Measurements from ENCODE around the gene ZSWIM2. TPM values are rescaled to one million over a fixed set of nuclear protein-coding genes. Genes with fewer than 3 reads are reported as not detected.

The ZSWIM2 gene
- total RNA-seq, 4 donors from 2014 or later = not detected

GRCh38 chr2:186871881-186872280, 22.9 kb upstream of the ZSWIM2 start:
- no peak for DNase-seq
- Histone ChIP-seq H3K9me3 (no peaks in the 10 kb centered on the region), H3K27ac (no peak overlapping the region), H3K27me3 (no peaks in the 10 kb centered on the region), H3K4me3 (no peak overlapping the region), H3K4me1 (no peaks in the 10 kb centered on the region), H3K36me3 (peaks cover 0 to under 1% of the 10 kb centered on the region in 2 donors)
- TF ChIP-seq, protein P1, sequence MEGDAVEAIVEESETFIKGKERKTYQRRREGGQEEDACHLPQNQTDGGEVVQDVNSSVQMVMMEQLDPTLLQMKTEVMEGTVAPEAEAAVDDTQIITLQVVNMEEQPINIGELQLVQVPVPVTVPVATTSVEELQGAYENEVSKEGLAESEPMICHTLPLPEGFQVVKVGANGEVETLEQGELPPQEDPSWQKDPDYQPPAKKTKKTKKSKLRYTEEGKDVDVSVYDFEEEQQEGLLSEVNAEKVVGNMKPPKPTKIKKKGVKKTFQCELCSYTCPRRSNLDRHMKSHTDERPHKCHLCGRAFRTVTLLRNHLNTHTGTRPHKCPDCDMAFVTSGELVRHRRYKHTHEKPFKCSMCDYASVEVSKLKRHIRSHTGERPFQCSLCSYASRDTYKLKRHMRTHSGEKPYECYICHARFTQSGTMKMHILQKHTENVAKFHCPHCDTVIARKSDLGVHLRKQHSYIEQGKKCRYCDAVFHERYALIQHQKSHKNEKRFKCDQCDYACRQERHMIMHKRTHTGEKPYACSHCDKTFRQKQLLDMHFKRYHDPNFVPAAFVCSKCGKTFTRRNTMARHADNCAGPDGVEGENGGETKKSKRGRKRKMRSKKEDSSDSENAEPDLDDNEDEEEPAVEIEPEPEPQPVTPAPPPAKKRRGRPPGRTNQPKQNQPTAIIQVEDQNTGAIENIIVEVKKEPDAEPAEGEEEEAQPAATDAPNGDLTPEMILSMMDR (IDR thresholded peaks at IDR 0.05) = no peak
- no peak for TF ChIP-seq POLR2A (IDR thresholded peaks at IDR 0.05)
- intact Hi-C loops (cut with DNase I; ENCODE audit: low total_unique reads) = no loop called here

GRCh38 chr2:186868344-186868743, 19.4 kb upstream of the ZSWIM2 start:
- Histone ChIP-seq H3K4me3 (no peak overlapping the region), H3K27ac (no peak overlapping the region), H3K9me3 (no peaks in the 10 kb centered on the region), H3K27me3 (no peaks in the 10 kb centered on the region), H3K4me1 (no peaks in the 10 kb centered on the region), H3K36me3 (no peaks in the 10 kb centered on the region)
- no peak for TF ChIP-seq POLR2A (IDR thresholded peaks at IDR 0.05)
- TF ChIP-seq, protein P1 (IDR thresholded peaks at IDR 0.05) = no peak
- intact Hi-C loops (cut with DNase I; ENCODE audit: low total_unique reads) = no loop called here
- no peak for DNase-seq

DNA sequence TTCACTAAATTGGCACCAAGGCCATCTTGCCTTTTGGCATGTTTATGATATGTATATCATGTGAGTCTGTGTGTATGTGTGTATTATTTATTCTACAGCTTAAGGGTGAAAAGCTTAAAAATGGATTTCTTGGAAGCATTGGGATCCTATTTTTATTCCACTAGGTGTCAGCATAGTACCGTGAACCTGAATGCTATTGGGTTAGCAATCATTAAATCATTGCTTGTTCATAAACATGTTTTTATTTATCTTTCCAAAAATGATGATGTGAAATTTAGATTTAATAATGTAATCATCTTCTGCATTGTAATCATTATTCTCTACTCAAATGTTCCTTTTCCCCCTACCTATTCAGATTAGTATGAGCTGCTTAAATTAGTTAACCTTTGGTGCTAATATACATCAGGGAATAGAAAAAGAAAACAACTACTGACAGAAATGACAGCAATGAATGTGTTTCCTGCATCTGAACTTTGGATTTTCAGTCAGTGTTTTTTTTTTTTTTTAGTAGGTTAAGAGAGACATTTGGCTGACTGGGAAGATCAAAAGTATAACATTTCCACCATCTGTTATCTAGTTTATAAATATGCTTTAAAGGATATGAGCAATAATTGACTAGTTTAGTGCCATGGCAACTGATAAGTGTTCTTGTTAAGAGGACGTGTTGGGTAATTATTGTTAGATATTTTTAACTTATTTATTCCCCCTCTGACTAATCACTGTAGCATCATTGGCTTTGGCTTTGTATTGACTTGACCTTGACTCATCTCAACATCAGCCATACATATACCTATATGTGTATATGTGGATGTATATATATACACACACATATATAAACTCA, 14.1 kb upstream of the ZSWIM2 start:
- no peaks in the 10 kb centered on the region for H3K4me1 ChIP-seq
- no peaks in the 10 kb centered on the region for H3K36me3 ChIP-seq
- intact Hi-C loops (cut with DNase I; ENCODE audit: low total_unique reads) = no loop called here
- no peaks in the 10 kb centered on the region for H3K9me3 ChIP-seq
- H3K4me3 ChIP-seq = no peak overlapping the region
- no peak for DNase-seq
- H3K27ac ChIP-seq = no peak overlapping the region
- TF ChIP-seq, protein P1 (IDR thresholded peaks at IDR 0.05) = peak; percentile 53 to 77 (median 62)
- TF ChIP-seq POLR2A (IDR thresholded peaks at IDR 0.05) = no peak
- peaks cover 0 to 5% of the 10 kb centered on the region in 2 donors for H3K27me3 ChIP-seq

- intact Hi-C loops (cut with DNase I; ENCODE audit: low total_unique reads) = loop anchor here (10.0 kb wide), 1 partner anchor 600 kb away; no protein-coding TSS in a partner anchor
- Histone ChIP-seq H3K36me3 (no peaks in the 10 kb centered on the region), H3K27me3 (no peaks in the 10 kb centered on the region), H3K4me1 (no peaks in the 10 kb centered on the region), H3K4me3 (no peak overlapping the region), H3K9me3 (no peaks in the 10 kb centered on the region), H3K27ac (no peak overlapping the region)
- no peak for DNase-seq
- TF ChIP-seq POLR2A (IDR thresholded peaks at IDR 0.05) = no peak
- TF ChIP-seq, protein P1 (IDR thresholded peaks at IDR 0.05) = no peak
Measured at GRCh38 chr2:186855216-186855615, 6.2 kb upstream of the ZSWIM2 start.

- no peak overlapping the region for H3K4me3 ChIP-seq
- TF ChIP-seq, protein P1 (IDR thresholded peaks at IDR 0.05) = no peak
- TF ChIP-seq POLR2A (IDR thresholded peaks at IDR 0.05) = no peak
- no peaks in the 10 kb centered on the region for H3K36me3 ChIP-seq
- DNase-seq = no peak
- intact Hi-C loops (cut with DNase I; ENCODE audit: low total_unique reads) = loop anchor here (10.0 kb wide), 1 partner anchor 601 kb away; no protein-coding TSS in a partner anchor
- H3K27ac ChIP-seq = no peak overlapping the region
- H3K27me3 ChIP-seq = no peaks in the 10 kb centered on the region
- no peaks in the 10 kb centered on the region for H3K4me1 ChIP-seq
- no peaks in the 10 kb centered on the region for H3K9me3 ChIP-seq
Measured at GRCh38 chr2:186853951-186854350, 5.0 kb upstream of the ZSWIM2 start.
